ENCODE data around the gene OGFRL1.

The OGFRL1 gene

DNA sequence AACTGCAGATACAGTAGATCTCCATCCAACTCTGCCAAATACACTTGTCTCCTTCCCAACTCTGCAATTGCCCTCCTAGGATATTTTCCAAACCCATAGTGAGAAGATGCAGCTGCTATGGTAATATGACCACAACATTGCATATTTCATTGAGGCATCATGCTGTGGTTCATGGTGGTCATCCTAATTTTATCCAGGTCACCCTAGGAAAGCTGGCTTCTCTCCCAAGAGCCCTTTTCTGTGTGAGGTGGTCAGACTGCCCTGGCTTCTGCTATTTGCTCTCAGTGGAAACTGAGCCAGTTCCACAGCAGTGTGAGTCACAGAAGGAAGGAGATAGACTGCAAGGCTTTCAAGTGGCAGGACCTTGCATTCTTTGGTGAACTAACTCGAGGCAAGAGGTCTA is 5.5 kb downstream of the OGFRL1 start:
- no peak overlapping the region for H3K4me3 ChIP-seq (ENCODE audit: low read depth, low read length)
- no peak for DNase-seq (ENCODE audit: low read depth)
- TF ChIP-seq, protein P1, sequence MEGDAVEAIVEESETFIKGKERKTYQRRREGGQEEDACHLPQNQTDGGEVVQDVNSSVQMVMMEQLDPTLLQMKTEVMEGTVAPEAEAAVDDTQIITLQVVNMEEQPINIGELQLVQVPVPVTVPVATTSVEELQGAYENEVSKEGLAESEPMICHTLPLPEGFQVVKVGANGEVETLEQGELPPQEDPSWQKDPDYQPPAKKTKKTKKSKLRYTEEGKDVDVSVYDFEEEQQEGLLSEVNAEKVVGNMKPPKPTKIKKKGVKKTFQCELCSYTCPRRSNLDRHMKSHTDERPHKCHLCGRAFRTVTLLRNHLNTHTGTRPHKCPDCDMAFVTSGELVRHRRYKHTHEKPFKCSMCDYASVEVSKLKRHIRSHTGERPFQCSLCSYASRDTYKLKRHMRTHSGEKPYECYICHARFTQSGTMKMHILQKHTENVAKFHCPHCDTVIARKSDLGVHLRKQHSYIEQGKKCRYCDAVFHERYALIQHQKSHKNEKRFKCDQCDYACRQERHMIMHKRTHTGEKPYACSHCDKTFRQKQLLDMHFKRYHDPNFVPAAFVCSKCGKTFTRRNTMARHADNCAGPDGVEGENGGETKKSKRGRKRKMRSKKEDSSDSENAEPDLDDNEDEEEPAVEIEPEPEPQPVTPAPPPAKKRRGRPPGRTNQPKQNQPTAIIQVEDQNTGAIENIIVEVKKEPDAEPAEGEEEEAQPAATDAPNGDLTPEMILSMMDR (IDR thresholded peaks at IDR 0.05; ENCODE audit: control insufficient read depth, extremely low read depth, insufficient read depth): no peak

DNA sequence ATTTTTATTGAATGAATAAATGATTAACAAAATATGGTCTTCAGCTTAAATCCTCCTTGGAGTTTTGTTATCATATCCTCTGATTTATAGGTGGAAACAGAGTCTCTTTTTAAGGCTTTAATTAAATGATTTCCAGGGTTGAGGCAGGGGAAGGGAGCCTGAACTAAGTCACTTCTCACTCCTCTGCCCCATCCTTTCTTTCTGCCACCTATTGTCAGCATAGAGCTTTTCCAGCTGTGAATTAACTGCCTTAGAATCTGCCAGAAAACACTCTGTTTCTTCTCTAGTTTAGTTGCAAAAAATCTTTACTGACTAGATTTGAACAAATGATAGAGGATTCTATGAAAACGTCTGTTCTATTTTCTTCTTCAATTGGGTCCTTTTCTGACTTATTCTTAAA is 9.8 kb downstream of the OGFRL1 start:
- H3K4me3 ChIP-seq (ENCODE audit: low read depth, low read length): no peak overlapping the region
- TF ChIP-seq, protein P1 (IDR thresholded peaks at IDR 0.05; ENCODE audit: control insufficient read depth, extremely low read depth, insufficient read depth): no peak
- DNase-seq (ENCODE audit: low read depth): no peak

DNA sequence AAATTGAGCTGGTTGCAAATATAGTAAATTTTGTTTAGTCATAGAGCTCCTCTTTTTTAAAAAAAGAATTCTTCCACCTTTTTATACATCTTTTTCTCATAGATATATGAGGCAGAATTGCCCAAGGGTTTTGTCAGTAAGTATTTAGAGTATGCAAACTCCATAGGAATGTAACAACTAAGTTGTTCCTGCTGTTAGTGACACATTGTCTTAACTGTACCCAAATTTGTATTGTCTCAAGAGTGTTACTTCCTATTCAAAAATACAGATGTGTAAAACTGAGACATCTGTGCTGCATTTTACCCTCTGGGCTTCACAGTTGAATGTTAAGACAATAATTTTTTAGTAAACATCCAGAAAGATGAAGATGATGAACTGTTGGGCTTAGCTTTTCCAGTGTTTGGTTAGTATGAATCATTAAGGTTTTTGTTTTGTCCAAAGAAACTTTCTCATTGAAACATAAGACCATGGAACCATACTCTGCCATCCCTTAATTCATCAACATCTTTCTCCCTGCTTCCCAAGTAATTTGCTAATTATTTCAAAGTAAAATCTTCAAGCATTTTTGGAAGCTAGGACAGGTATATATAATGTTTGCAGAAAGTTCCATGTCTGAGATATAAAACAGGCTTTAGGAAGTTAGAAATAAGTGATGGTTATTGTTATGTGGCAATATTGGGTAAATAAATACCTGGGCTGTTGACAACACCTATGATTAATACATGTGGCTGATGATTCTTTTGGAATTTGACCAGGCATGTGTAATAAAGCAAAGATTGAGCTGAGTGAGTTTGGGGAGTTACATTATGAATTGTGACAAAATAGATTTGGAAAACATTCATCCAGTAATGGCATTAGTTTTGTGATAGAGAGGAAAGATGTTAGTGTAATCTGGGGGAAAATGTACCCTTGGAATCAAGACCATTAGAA is 11.2 kb downstream of the OGFRL1 start:
- H3K4me3 ChIP-seq (ENCODE audit: low read depth, low read length): no peak overlapping the region
- no peak for DNase-seq (ENCODE audit: low read depth)
- TF ChIP-seq, protein P1 (IDR thresholded peaks at IDR 0.05; ENCODE audit: control insufficient read depth, extremely low read depth, insufficient read depth): no peak

- no peak overlapping the region for H3K4me3 ChIP-seq (ENCODE audit: low read depth, low read length)
- no peak for DNase-seq (ENCODE audit: low read depth)
- TF ChIP-seq, protein P1 (IDR thresholded peaks at IDR 0.05; ENCODE audit: control insufficient read depth, extremely low read depth, insufficient read depth): no peak
These were observed 12.1 kb downstream of the OGFRL1 start for GRCh38 chr6:71300561-71301168.

DNA sequence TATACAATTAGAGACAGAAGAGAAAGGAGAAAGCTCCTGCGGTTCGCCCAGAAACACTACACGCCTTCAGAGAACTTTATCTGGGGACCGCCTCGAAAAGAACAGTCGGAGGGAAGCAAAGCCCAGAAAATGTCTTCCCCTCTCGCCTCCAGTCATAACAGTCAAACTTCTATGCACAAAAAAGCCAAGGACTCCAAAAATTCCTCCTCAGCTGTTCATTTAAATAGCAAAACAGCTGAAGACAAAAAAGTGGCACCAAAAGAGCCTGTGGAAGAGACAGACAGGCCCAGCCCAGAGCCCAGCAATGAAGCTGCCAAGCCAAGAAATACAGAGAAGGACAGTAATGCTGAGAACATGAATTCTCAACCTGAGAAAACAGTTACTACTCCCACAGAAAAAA is 12.9 kb downstream of the OGFRL1 start:
- no peak for DNase-seq (ENCODE audit: low read depth)
- H3K4me3 ChIP-seq (ENCODE audit: low read depth, low read length): no peak overlapping the region
- TF ChIP-seq, protein P1 (IDR thresholded peaks at IDR 0.05; ENCODE audit: control insufficient read depth, extremely low read depth, insufficient read depth): no peak

GRCh38 chr6:71309656-71310055 is 21.0 kb downstream of the OGFRL1 start:
- no peak for DNase-seq (ENCODE audit: low read depth)
- TF ChIP-seq, protein P1 (IDR thresholded peaks at IDR 0.05; ENCODE audit: control insufficient read depth, extremely low read depth, insufficient read depth): no peak
- H3K4me3 ChIP-seq (ENCODE audit: low read depth, low read length): no peak overlapping the region
